H54 (cell line): ENCODE results near the gene PTAFR.
A peak's percentile ranks its signal among the peaks of the same experiment; 100 is the strongest.

Experiments used
- DNase-seq: peaks from one replicate; pipeline ENCODE4 v3.0.0; 2011; ENCODE audit warnings: low spot score, mixed read lengths; ENCODE audit not compliant: insufficient read length
- FAIRE-seq: peaks from 3 replicates; lab custom pipeline; 2011; peaks lifted over from hg19 to GRCh38; lab: Jason Lieb, UNC
- POLR2A ChIP-seq: IDR thresholded peaks from 2 replicates; pipeline ENCODE4 v1.6.1; 2011; ENCODE audit warnings: low read depth, mild to moderate bottlenecking, low read length

Gene PTAFR

GRCh38 chr1:28129150-28129549 is 47.3 kb downstream of the PTAFR start:
- FAIRE-seq (peak; percentile 77), DNase-seq (peak; percentile 21)
- no peak for TF ChIP-seq POLR2A

GRCh38 chr1:28127617-28128257 is 48.8 kb downstream of the PTAFR start:
- no peak for FAIRE-seq
- DNase-seq, result no peak
- no peak for TF ChIP-seq POLR2A

GRCh38 chr1:28126783-28127490 is 49.6 kb downstream of the PTAFR start:
- FAIRE-seq (no peak), DNase-seq (no peak)
- TF ChIP-seq POLR2A, result no peak

GRCh38 chr1:28126212-28126611 is 50.3 kb downstream of the PTAFR start:
- no peak for TF ChIP-seq POLR2A
- no peak for DNase-seq
- FAIRE-seq, result no peak

GRCh38 chr1:28123461-28123961 is 53.0 kb downstream of the PTAFR start:
- DNase-seq (no peak), FAIRE-seq (peak; percentile 82)
- TF ChIP-seq POLR2A, result no peak

DNA sequence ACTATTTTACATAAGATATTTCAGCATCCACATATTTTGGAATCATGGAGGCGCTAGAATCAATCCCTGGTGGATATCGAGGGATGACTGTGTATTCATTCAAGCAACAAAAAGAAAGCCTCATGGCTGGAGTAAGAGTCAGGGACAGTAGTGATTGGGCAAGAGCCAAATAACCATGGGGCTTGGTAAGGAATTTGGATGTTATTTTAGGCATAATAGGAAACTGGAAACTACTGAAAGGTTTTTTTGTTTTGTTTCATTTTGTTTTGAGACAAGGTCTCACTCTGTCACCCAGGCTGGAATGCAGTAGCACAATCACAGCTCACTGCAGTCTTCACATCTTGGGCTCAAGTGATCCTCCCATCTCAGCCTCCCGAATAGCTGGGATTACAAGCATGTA is 54.3 kb downstream of the PTAFR start:
- DNase-seq (no peak), FAIRE-seq (no peak)
- TF ChIP-seq POLR2A, result no peak

DNA sequence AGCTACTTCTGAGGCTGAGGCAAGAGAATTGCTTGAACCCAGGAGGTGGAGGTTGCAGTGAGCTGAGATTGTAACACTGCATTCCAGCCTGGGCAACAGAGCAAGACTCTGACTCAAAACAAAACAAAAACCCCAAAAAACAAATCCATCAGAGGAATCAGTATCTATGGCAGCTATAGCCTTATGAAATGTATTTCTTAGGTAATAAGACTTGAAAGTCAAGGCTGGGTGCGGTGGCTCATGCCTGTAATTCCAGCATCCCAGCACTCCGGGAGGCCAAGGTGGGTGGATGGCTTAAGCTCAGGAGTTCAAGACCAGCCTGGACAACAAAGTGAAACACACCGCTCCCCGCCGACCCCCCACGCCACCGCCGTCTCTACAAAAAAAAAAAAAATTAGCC is 56.9 kb downstream of the PTAFR start:
- DNase-seq (no peak), FAIRE-seq (no peak)
- no peak for TF ChIP-seq POLR2A

- no peak for DNase-seq
- FAIRE-seq, result no peak
Measured at GRCh38 chr1:28118640-28119307, 57.7 kb downstream of the PTAFR start.

GRCh38 chr1:28115267-28115666 is 61.2 kb downstream of the PTAFR start:
- DNase-seq, result no peak
- no peak for FAIRE-seq
- TF ChIP-seq POLR2A, result no peak

More at GRCh38 chr1:28118640-28119307, 57.7 kb downstream of the PTAFR start:
- TF ChIP-seq POLR2A, result no peak

- FAIRE-seq, result no peak
- DNase-seq, result no peak
- no peak for TF ChIP-seq POLR2A
Measured at GRCh38 chr1:28114844-28115243, 61.6 kb downstream of the PTAFR start.

- no peak for TF ChIP-seq POLR2A
- DNase-seq (no peak), FAIRE-seq (no peak)
Measured at GRCh38 chr1:28113242-28113572, 63.3 kb downstream of the PTAFR start.

GRCh38 chr1:28112388-28113241 is 63.9 kb downstream of the PTAFR start:
- FAIRE-seq, result peak; percentile 80

DNA sequence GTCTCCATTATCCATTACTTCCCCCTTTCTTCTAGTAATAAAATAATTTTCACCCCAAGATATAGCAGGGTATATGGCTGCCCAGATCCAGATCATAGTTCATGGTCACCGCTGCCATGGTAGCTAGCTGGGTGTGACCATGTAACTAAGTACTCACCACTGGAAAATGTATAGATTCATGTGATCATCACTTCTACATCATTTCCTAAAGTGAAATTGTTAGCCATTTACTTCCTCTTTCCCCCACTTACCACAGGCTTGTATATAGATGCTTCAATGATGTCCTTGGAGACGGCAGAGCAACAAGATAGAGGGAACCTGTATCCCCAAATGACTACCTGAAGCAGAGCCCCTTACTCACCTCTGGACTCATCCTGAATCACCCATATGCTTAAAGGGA is 65.3 kb downstream of the PTAFR start:
- FAIRE-seq (no peak), DNase-seq (no peak)
- TF ChIP-seq POLR2A, result no peak

More at GRCh38 chr1:28112388-28113241, 63.9 kb downstream of the PTAFR start:
- peak; percentile 28 for DNase-seq
- no peak for TF ChIP-seq POLR2A
